Activated CD8-positive, alpha-beta memory T cell treated with anti-CD3 and anti-CD28 coated beads, Interleukin-2, amount 50 U/mL, for 4 hours (primary cell): ENCODE data around the gene MDP1.
"Not testable (repeated sequence)": the region's sequence is repeated elsewhere in the genome, so short reads cannot be mapped to it uniquely, and the experiment has no call there.

Source experiments
- DNase-seq: peaks from one replicate; pipeline ENCODE4 v3.0.0-alpha.2; 2020

Gene MDP1

GRCh38 chr14:24228902-24229301, 13.0 kb upstream of the MDP1 start:
- no peak for DNase-seq

- no peak for DNase-seq
Measured at GRCh38 chr14:24226473-24226872, 10.6 kb upstream of the MDP1 start.

GRCh38 chr14:24224618-24225071, 8.8 kb upstream of the MDP1 start:
- no peak for DNase-seq

GRCh38 chr14:24222987-24223386, 7.1 kb upstream of the MDP1 start:
- not testable (repeated sequence) for DNase-seq

- DNase-seq: no peak
Measured at GRCh38 chr14:24219521-24219920, 3.7 kb upstream of the MDP1 start.

GRCh38 chr14:24219080-24219479, 3.2 kb upstream of the MDP1 start:
- no peak for DNase-seq

GRCh38 chr14:24216876-24217275, 1.0 kb upstream of the MDP1 start:
- DNase-seq: not testable (repeated sequence)

- DNase-seq: no peak
Measured at GRCh38 chr14:24216345-24216699, 456 bp upstream of the MDP1 start.

- no peak for DNase-seq
Measured at GRCh38 chr14:24213866-24214662, 1.8 kb downstream of the MDP1 start.

- DNase-seq: peak; percentile 95
Measured at GRCh38 chr14:24212924-24213865, 2.7 kb downstream of the MDP1 start, which contains the start of gene CHMP4A. TSS of gene CHMP4A (minus strand) at chr14:24213488. CDS start at chr14:24213439, 49 bp downstream.

GRCh38 chr14:24211311-24211710, 4.6 kb downstream of the MDP1 start:
- DNase-seq: no peak

- DNase-seq: no peak
Measured at GRCh38 chr14:24207625-24208024, 8.2 kb downstream of the MDP1 start.

GRCh38 chr14:24207104-24207551, 8.7 kb downstream of the MDP1 start:
- no peak for DNase-seq

- no peak for DNase-seq
Measured at GRCh38 chr14:24206260-24207103, 9.4 kb downstream of the MDP1 start.

GRCh38 chr14:24204163-24205146, 11.4 kb downstream of the MDP1 start:
- no peak for DNase-seq

- not testable (repeated sequence) for DNase-seq
Measured at GRCh38 chr14:24203249-24203886, 12.5 kb downstream of the MDP1 start.

- DNase-seq: not testable (repeated sequence)
Measured at GRCh38 chr14:24202538-24202937, 13.3 kb downstream of the MDP1 start.

- DNase-seq: no peak
Measured at GRCh38 chr14:24198814-24199524, 16.9 kb downstream of the MDP1 start.

- no peak for DNase-seq
Measured at GRCh38 chr14:24197056-24197450, 18.8 kb downstream of the MDP1 start.
